GM06990 (cell line): ENCODE data around the gene DAND5.

ENCODE experiments used
- DNase-seq: peaks from one replicate; pipeline ENCODE4 v3.0.0-alpha.2; 2011; ENCODE audit not compliant: insufficient read length; ENCODE audit errors: extremely low read depth
- H3K27me3 ChIP-seq: replicated peaks from 2 replicates; pipeline ENCODE4 v1.6.0; 2011; ENCODE audit warnings: low read length; ENCODE audit not compliant: control insufficient read depth, insufficient read depth
- H3K36me3 ChIP-seq: 2 replicates; pipeline ENCODE4 v1.5.1; 2011; ENCODE audit warnings: low read length; ENCODE audit not compliant: control insufficient read depth, insufficient read depth
- H3K4me3 ChIP-seq: replicated peaks from 2 replicates; pipeline ENCODE4 v1.5.1; 2011; ENCODE audit warnings: low read depth, mild to moderate bottlenecking, control low read depth, low read length
- TF ChIP-seq, protein P1 (sequence below): IDR thresholded peaks from 2 replicates; pipeline ENCODE4 v1.5.1; 2011; ENCODE audit warnings: low read length, control low read depth, mild to moderate bottlenecking, inconsistent platforms; ENCODE audit not compliant: insufficient read depth, poor library complexity, severe bottlenecking

Gene DAND5

DNA sequence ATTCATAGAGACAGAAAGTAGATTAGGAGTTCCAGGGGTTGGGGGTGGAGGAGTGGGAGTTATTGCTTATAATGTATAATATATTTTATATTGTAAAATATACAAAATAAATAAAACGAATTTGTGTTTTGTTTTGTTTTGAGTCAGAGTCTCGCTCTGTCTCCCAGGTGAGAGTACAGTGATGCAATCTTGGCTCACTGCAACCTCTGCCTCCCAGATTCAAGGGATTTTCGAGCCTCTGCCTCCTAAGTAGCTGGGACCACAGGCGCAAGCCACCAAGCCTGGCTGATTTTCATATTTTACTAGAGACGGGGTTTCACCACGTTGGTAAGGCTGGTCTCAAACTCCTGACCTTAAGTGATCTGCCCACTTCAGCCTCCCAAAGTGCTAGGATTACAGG is 9.9 kb upstream of the DAND5 start:
- Histone ChIP-seq H3K4me3 (no peak overlapping the region), H3K36me3 (peaks cover under 1% of the 10 kb centered on the region; the same call in 1 of the 2 replicates), H3K27me3 (no peaks in the 10 kb centered on the region)
- TF ChIP-seq, protein P1, sequence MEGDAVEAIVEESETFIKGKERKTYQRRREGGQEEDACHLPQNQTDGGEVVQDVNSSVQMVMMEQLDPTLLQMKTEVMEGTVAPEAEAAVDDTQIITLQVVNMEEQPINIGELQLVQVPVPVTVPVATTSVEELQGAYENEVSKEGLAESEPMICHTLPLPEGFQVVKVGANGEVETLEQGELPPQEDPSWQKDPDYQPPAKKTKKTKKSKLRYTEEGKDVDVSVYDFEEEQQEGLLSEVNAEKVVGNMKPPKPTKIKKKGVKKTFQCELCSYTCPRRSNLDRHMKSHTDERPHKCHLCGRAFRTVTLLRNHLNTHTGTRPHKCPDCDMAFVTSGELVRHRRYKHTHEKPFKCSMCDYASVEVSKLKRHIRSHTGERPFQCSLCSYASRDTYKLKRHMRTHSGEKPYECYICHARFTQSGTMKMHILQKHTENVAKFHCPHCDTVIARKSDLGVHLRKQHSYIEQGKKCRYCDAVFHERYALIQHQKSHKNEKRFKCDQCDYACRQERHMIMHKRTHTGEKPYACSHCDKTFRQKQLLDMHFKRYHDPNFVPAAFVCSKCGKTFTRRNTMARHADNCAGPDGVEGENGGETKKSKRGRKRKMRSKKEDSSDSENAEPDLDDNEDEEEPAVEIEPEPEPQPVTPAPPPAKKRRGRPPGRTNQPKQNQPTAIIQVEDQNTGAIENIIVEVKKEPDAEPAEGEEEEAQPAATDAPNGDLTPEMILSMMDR, result no peak
- DNase-seq, result no peak

DNA sequence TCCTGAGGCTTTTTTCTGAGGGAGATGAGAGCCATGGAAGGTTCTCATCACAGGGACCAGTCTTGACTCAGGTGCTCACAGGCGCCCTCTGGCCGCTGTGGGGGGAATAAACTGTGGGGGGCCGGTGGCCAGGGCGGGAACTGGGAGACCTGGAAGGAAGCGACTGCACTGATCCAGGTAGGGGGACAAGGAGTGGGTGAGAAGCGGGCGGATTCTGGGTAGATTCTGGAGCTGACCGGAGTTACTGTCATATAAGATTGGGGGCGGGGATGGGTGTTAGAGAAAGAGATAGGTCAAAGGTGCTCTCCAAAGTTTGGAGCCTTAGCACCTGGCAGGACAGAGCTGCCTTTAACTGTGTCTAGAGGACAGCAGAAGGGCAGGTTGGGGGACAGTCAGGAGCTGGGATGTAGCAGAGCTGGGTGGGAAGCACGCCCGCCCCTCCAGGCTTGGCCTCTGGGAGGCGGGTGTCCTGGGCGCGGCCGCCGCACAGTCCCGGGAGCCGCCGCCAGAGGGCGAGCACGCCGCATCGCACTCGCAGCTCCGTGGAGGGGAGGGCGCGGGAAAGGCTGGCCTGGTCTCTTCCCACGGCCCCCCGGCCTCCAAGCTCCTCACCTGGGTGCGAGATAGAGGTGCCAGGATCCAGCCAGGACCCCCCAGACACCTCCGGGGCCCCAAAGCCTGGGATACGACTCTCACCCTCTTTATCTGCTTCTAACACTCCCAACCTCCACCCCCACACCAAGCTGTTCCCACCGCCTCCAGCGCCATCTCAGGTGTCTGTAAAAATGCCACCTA is 4.2 kb upstream of the DAND5 start:
- H3K4me3 ChIP-seq, result peak overlapping the region; percentile 59
- DNase-seq, result peak; percentile 88
- H3K36me3 ChIP-seq, result no peaks in the 10 kb centered on the region
- TF ChIP-seq, protein P1, result peak; percentile 92
- no peaks in the 10 kb centered on the region for H3K27me3 ChIP-seq

DNA sequence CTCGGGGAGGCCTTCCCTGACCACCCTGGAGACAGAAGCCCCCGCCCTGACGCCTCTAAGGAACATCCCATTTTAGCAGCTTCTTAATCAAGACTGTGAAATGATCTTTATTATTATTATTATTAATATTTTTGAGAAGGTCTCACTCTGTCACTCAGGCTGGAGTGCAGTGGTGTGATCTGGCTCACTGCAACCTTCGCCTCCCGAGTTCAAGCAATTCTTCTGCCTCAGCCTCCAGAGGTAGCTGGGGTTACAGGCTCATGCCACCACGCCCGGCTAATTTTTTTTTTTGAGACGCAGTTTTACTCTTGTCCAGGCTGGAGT is 3.6 kb upstream of the DAND5 start:
- DNase-seq, result no peak
- TF ChIP-seq, protein P1, result no peak
- Histone ChIP-seq H3K4me3 (no peak overlapping the region), H3K27me3 (no peaks in the 10 kb centered on the region), H3K36me3 (no peaks in the 10 kb centered on the region)

DNA sequence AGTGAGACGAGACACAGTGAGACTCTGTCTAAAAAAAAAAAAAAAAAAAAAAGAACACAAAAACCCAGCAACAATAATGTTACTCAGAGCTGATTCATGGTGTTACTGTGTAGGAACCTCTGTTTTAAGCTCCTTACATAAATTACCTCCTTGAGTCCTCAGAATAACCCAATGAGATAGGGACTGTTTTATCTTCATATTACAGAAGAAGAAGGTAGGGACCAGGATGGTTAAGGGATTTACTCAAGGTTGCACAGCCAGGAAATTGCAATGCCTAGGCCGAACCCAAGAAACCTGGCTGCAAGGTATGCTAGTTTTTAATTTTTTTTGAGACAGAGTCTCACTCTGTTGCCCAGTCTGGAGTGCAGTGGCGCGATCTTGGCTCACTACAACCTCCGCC is 1.5 kb upstream of the DAND5 start:
- no peak overlapping the region for H3K4me3 ChIP-seq
- H3K27me3 ChIP-seq, result no peaks in the 10 kb centered on the region; the same call in 1 of the 2 replicates
- no peak for DNase-seq
- TF ChIP-seq, protein P1, result no peak
- no peaks in the 10 kb centered on the region for H3K36me3 ChIP-seq

DNA sequence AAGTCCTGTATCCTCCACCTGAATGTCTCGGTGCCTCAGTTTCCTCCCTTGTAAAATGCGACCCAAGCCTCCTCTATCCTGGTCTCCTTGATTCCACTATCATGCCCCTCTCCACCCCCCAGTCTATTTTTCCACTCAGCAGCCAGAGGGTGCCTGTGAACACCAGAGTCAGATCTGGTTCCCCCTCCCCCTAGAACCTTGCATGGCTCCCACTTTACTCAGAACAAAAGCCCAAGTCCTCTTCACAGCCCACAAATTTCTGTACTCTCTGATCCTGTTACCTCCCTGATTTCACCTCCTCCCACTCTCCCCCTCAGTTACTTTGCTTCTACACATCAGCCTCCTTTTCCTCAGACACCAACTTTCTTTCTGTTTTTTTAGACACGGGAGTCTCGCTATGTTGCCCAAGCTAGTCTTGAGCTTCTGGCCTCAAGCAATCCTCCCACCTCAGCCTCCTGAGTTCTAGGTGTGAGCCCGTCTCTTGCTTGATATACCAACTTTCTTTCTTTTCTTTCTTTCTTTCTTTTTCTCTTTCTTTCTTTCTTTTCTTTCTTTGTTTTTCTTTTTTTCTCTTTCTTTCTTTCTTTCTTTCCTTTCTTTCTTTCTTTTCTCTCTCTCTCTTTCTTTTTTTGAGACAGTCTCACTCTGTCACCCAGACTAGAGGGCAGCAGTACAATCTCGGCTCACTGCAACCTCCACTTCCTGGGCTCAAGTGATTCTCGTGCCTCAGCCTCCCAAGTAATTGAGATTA is 869 bp downstream of the DAND5 start:
- no peak for DNase-seq
- no peaks in the 10 kb centered on the region for H3K36me3 ChIP-seq
- no peak overlapping the region for H3K4me3 ChIP-seq
- TF ChIP-seq, protein P1, result no peak
- no peaks in the 10 kb centered on the region; the same call in 1 of the 2 replicates for H3K27me3 ChIP-seq
